Endothelial cell of umbilical vein (primary cell): Measurements from ENCODE around the gene PPIL1.

Experiments used
- EZH2 ChIP-seq: IDR thresholded peaks from 2 replicates; pipeline ENCODE4 v1.6.1; 2012; ENCODE audit warnings: borderline replicate concordance, low read depth, mild to moderate bottlenecking, moderate library complexity, low read length, inconsistent platforms; ENCODE audit not compliant: severe bottlenecking
- FOS ChIP-seq: IDR thresholded peaks from 2 replicates; pipeline ENCODE4 v1.6.1; 2011; ENCODE audit warnings: mild to moderate bottlenecking, low read length, moderate library complexity, borderline replicate concordance; ENCODE audit not compliant: insufficient read depth
- MYC ChIP-seq: IDR thresholded peaks from one replicate; pipeline ENCODE4 v1.6.1; 2011; ENCODE audit warnings: mild to moderate bottlenecking, low read depth, low read length
- POLR2A ChIP-seq: IDR thresholded peaks from 2 replicates; pipeline ENCODE4 v1.6.1; 2012; ENCODE audit warnings: low read depth, mild to moderate bottlenecking, control low read depth, low read length
- POLR2AphosphoS5 ChIP-seq: IDR thresholded peaks from 2 replicates; pipeline ENCODE4 v1.6.1; 2012; ENCODE audit warnings: low read depth, mild to moderate bottlenecking, control low read depth, low read length, moderate library complexity; ENCODE audit not compliant: insufficient read depth
- TF ChIP-seq, protein P1 (sequence below), 2 donors: IDR thresholded peaks; 1 replicate in 1 of 2; 2 replicates in 1 of 2; pipeline ENCODE4 v1.5.1; 2011; ENCODE audit warnings: low read length in 2 of 2, mild to moderate bottlenecking in 2 of 2, moderate library complexity in 2 of 2, control low read depth in 1 of 2, inconsistent platforms in 1 of 2, low read depth in 1 of 2; ENCODE audit not compliant: insufficient read depth in 1 of 2; ENCODE audit errors: extremely low read depth in 1 of 2

DNA sequence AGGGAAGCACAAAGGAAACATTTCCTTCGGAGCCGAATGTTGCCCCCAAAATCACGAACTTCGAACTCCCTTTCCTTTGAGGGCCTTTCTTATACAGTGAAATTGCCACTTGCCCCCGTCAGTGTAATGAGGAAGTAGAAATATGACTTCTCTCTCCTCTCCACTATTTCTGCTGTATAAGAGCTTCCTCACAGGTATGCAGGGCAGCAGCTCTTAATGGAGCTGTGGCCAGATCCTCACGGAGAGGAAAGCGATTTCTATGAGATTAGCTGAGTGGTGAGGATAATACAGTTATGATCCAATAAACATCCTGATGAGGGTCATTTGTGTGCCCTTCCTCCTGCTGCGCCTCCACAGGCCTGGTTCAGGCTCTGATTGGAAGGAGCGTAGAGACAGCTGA lies 24.6 kb downstream of the PPIL1 start:
- TF ChIP-seq, protein P1, sequence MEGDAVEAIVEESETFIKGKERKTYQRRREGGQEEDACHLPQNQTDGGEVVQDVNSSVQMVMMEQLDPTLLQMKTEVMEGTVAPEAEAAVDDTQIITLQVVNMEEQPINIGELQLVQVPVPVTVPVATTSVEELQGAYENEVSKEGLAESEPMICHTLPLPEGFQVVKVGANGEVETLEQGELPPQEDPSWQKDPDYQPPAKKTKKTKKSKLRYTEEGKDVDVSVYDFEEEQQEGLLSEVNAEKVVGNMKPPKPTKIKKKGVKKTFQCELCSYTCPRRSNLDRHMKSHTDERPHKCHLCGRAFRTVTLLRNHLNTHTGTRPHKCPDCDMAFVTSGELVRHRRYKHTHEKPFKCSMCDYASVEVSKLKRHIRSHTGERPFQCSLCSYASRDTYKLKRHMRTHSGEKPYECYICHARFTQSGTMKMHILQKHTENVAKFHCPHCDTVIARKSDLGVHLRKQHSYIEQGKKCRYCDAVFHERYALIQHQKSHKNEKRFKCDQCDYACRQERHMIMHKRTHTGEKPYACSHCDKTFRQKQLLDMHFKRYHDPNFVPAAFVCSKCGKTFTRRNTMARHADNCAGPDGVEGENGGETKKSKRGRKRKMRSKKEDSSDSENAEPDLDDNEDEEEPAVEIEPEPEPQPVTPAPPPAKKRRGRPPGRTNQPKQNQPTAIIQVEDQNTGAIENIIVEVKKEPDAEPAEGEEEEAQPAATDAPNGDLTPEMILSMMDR (IDR thresholded peaks at IDR 0.05; ENCODE audit: extremely low read depth in 1 of 2, insufficient read depth in 1 of 2, low read depth in 1 of 2, low read length in 2 of 2), result no peak
- TF ChIP-seq POLR2AphosphoS5, result no peak
- TF ChIP-seq POLR2A, result no peak
- TF ChIP-seq EZH2, result no peak
- TF ChIP-seq MYC, result no peak
- TF ChIP-seq FOS, result no peak
